Activated CD4-positive, alpha-beta T cell treated with anti-CD3 and anti-CD28 coated beads, Interleukin-2, amount 50 U/mL, for 1 hour (primary cell): ENCODE data around the gene ZNF74.

Experiments
- DNase-seq: peaks from one replicate; pipeline ENCODE4 v3.0.0-alpha.2; 2020

The ZNF74 gene

GRCh38 chr22:20434264-20434751, 40.4 kb downstream of the ZNF74 start:
- DNase-seq = no peak

GRCh38 chr22:20434773-20435172, 40.8 kb downstream of the ZNF74 start:
- DNase-seq = no peak

- no peak for DNase-seq
Observed at GRCh38 chr22:20435436-20436306, 41.7 kb downstream of the ZNF74 start.

- no peak for DNase-seq
Observed at GRCh38 chr22:20436307-20436767, 42.4 kb downstream of the ZNF74 start.

- DNase-seq = no peak
Observed at GRCh38 chr22:20436768-20437612, 43.0 kb downstream of the ZNF74 start.

GRCh38 chr22:20437613-20438426, 43.9 kb downstream of the ZNF74 start, which contains the start of gene SCARF2:
TSS of gene SCARF2 (minus strand) at chr22:20437825. CDS start at chr22:20437754, 71 bp downstream.
- DNase-seq = no peak

GRCh38 chr22:20438427-20438677, 44.4 kb downstream of the ZNF74 start:
- DNase-seq = no peak

- no peak for DNase-seq
Observed at GRCh38 chr22:20438678-20439492, 44.9 kb downstream of the ZNF74 start.

- no peak for DNase-seq
Observed at GRCh38 chr22:20439556-20439927, 45.6 kb downstream of the ZNF74 start.

- no peak for DNase-seq
Observed at GRCh38 chr22:20439928-20440575, 46.1 kb downstream of the ZNF74 start.

GRCh38 chr22:20440637-20441591, 47.0 kb downstream of the ZNF74 start:
- no peak for DNase-seq

GRCh38 chr22:20441631-20442484, 47.9 kb downstream of the ZNF74 start:
- DNase-seq = no peak

GRCh38 chr22:20442485-20443284, 48.7 kb downstream of the ZNF74 start:
- no peak for DNase-seq

GRCh38 chr22:20444325-20444724, 50.4 kb downstream of the ZNF74 start:
- no peak for DNase-seq

GRCh38 chr22:20446383-20446970, 52.5 kb downstream of the ZNF74 start:
- DNase-seq = no peak

GRCh38 chr22:20448630-20449029, 54.7 kb downstream of the ZNF74 start:
- no peak for DNase-seq

- no peak for DNase-seq
Observed at GRCh38 chr22:20449819-20450550, 56.0 kb downstream of the ZNF74 start.
